GM21381 (cell line): Measurements from ENCODE around the gene ZBTB20.

Experiments
- ATAC-seq: cut with Tn5 transposase; IDR thresholded peaks from one replicate; pipeline ENCODE4 v1.9.1; 2021; ENCODE audit warnings: mild to moderate bottlenecking, moderate library complexity; ENCODE audit not compliant: unreplicated experiment

The ZBTB20 gene

GRCh38 chr3:114645392-114645791 lies 501.7 kb downstream of the ZBTB20 start:
- no peak for ATAC-seq

GRCh38 chr3:114644367-114644766 lies 502.7 kb downstream of the ZBTB20 start:
- no peak for ATAC-seq

GRCh38 chr3:114642951-114643741 lies 503.9 kb downstream of the ZBTB20 start:
- no peak for ATAC-seq

GRCh38 chr3:114640126-114640525 lies 507.0 kb downstream of the ZBTB20 start:
- no peak for ATAC-seq

GRCh38 chr3:114639171-114639570 lies 507.9 kb downstream of the ZBTB20 start:
- no peak for ATAC-seq

GRCh38 chr3:114635878-114636277 lies 511.2 kb downstream of the ZBTB20 start:
- ATAC-seq: no peak

- ATAC-seq: no peak
Observed at GRCh38 chr3:114634635-114635034, 512.5 kb downstream of the ZBTB20 start.

- ATAC-seq: no peak
Observed at GRCh38 chr3:114632757-114633424, 514.2 kb downstream of the ZBTB20 start.

- no peak for ATAC-seq
Observed at GRCh38 chr3:114627770-114628169, 519.3 kb downstream of the ZBTB20 start.

- ATAC-seq: no peak
Observed at GRCh38 chr3:114626751-114627150, 520.3 kb downstream of the ZBTB20 start.

GRCh38 chr3:114624571-114625181 lies 522.4 kb downstream of the ZBTB20 start:
- ATAC-seq: no peak

GRCh38 chr3:114624047-114624445 lies 523.0 kb downstream of the ZBTB20 start:
- ATAC-seq: no peak

- ATAC-seq: no peak
Observed at GRCh38 chr3:114623420-114624046, 523.6 kb downstream of the ZBTB20 start.

- no peak for ATAC-seq
Observed at GRCh38 chr3:114622001-114622400, 525.1 kb downstream of the ZBTB20 start.

GRCh38 chr3:114619771-114620170 lies 527.3 kb downstream of the ZBTB20 start:
- no peak for ATAC-seq

- no peak for ATAC-seq
Observed at GRCh38 chr3:114615523-114616085, 531.5 kb downstream of the ZBTB20 start.

GRCh38 chr3:114609973-114610630 lies 537.0 kb downstream of the ZBTB20 start:
- ATAC-seq: no peak

GRCh38 chr3:114608293-114608692 lies 538.8 kb downstream of the ZBTB20 start:
- ATAC-seq: no peak

GRCh38 chr3:114606336-114606735 lies 540.8 kb downstream of the ZBTB20 start:
- ATAC-seq: no peak

GRCh38 chr3:114600571-114600970 lies 546.5 kb downstream of the ZBTB20 start:
- no peak for ATAC-seq

GRCh38 chr3:114597871-114598270 lies 549.2 kb downstream of the ZBTB20 start:
- ATAC-seq: no peak
